Astrocyte of the spinal cord (primary cell): Measurements from ENCODE around the gene ID2.

Experiments used
- DNase-seq: peaks from one replicate; pipeline ENCODE4 v3.0.0; 2011; ENCODE audit warnings: low read depth, low spot score
- H3K4me3 ChIP-seq: 2 replicates; pipeline ENCODE4 v1.5.1; 2011; ENCODE audit warnings: low read depth, mild to moderate bottlenecking, low read length, moderate library complexity
- CTCF ChIP-seq: IDR thresholded peaks from 2 replicates; pipeline ENCODE4 v1.5.1; 2012; ENCODE audit warnings: low read depth, mild to moderate bottlenecking, low read length, inconsistent platforms
- in situ Hi-C: cut with HindIII; loops from 2 replicates; pipeline ENCODE4 v1.10.0; 2017; ENCODE audit warnings: low sequenced_read_pairs

Gene ID2

GRCh38 chr2:8678731-8679566 is 2.9 kb upstream of the ID2 start:
- in situ Hi-C loops: no loop called here

DNA sequence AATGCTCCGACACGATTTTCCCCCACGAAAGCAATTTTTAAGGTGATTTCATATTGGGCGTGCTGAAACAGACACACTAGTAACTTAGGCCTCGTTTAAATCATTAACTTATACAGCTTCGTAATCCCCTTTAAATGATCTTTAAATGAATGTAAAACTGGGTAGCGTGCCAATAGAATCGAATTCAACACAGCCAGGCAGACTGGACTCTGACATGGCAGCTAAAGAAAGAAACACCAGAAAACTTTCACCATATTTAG is 2.4 kb upstream of the ID2 start:
- no peak for TF ChIP-seq CTCF
- in situ Hi-C loops: no loop called here
- no peak for DNase-seq
- H3K4me3 ChIP-seq: peak overlapping the region; percentile 50

More at GRCh38 chr2:8678731-8679566, 2.9 kb upstream of the ID2 start:
- peak overlapping the region; percentile 50 for H3K4me3 ChIP-seq
- peak; percentile 92 for DNase-seq
- TF ChIP-seq CTCF: no peak

DNA sequence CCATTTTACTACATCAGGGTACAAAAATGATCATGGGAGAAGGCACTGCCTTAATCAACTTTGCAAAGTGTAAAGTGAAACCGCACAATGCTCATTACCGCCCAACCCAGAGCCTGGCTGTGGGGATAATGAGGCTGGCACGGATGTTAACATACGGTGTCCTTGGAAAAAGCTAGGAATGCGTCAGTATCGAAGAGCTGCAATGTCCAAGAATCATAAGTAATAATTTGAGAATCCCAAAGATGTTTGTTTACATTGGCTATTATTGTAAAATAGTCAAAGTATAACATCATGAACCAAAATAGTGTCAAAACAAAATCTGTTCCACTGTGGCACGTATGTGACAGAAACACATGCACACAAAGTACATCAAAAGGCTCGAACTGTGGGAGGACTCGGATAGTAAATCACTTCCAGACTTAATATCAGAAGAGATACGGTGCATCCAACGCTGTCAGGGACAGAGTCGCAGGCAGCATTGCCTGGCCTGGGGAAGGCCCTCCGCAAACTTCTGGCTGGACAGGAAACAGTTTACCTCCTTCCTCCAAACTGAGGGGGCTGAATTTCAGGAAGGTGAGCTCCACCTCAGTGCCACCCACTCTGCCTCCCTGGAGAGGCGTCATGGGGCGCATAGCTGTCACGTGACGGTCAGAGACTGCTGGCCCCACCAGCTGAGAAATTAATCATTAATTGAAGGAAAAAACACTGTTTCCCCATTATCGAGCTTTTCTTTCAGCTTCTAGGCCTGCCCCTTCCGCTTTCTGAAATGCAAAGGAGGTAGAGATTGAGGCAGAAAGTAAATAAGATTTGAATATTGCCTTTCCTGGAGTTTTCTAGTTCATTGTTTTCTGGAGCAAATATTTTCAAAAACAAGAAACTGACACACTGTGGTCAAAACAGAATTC is 1.8 kb upstream of the ID2 start:
- no peak for TF ChIP-seq CTCF
- DNase-seq: peak; percentile 55
- in situ Hi-C loops: no loop called here
- peak overlapping the region; percentile 50 for H3K4me3 ChIP-seq

GRCh38 chr2:8680822-8681760 is 765 bp upstream of the ID2 start:
- no peak for TF ChIP-seq CTCF
- peak overlapping the region; percentile 56 for H3K4me3 ChIP-seq
- in situ Hi-C loops: no loop called here
- DNase-seq: peak; percentile 82

GRCh38 chr2:8682719-8683667 is 1.1 kb downstream of the ID2 start:
- in situ Hi-C loops: no loop called here
- H3K4me3 ChIP-seq: peak overlapping the region; percentile 76
- DNase-seq: peak; percentile 57
- no peak for TF ChIP-seq CTCF
